ENCODE results near the gene CEP170.
A peak's percentile ranks its signal among the peaks of the same experiment; 100 is the strongest.
"Not testable (repeated sequence)": the region's sequence is repeated elsewhere in the genome, so short reads cannot be mapped to it uniquely, and the experiment has no call there.

The CEP170 gene

DNA sequence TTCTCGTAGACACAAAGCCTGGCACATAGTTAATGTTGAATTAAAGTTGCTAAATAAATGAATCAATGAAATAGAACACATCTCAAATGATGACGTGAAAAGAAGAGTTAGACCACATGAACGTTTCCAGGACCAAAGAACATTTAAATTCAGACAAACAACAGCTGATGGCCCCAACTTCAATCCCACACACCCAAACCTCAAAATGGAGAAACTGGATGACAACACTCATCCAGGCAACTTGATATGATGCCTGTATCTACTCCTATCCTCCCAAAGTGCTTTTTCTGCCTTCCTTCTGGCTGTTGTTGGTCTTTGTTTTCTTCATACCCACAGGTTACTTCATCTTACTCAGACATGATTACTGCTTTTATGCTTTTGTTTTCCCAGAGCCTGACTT, 71.9 kb downstream of the CEP170 start:
- FAIRE-seq; DNase-seq (ENCODE audit: low spot score): not testable (repeated sequence)

DNA sequence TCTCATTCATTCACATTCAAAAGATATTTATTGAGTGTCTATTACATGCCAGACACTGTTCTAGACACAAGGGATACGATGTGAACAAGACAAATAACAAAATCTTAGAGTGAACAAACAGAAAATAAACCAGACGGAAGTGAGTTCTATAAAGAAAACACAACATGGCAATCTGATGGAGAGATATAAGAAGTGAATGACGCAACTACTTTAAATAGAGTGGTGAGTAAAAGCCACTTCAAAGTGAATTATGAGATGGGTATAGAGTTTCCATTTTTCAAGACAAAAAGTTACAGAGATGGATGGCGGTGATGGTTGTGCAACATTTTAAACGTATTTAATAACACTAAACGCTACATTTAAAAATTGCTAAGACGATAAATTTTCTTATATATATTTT, 75.4 kb downstream of the CEP170 start:
- DNase-seq (ENCODE audit: low spot score), result no peak
- FAIRE-seq, result no peak

DNA sequence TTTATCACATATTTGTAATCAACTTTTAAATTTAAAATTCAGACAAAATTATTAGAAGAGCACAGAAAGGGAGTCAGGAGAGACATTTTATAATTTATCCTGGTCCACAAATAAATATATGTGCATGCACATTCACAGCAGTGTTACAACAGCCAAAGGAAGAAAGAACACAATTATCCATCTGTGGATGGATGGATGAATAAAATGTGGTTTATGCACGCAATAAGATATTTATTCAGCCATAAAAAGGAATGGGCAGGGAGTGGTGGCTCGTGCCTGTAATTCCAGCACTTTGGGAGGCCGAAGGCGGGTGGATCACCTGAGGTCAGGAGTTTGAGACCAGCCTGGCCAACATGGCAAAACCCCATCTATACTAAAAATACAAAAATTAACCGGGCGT, 77.3 kb downstream of the CEP170 start:
- not testable (repeated sequence) for DNase-seq (ENCODE audit: low spot score); FAIRE-seq

DNA sequence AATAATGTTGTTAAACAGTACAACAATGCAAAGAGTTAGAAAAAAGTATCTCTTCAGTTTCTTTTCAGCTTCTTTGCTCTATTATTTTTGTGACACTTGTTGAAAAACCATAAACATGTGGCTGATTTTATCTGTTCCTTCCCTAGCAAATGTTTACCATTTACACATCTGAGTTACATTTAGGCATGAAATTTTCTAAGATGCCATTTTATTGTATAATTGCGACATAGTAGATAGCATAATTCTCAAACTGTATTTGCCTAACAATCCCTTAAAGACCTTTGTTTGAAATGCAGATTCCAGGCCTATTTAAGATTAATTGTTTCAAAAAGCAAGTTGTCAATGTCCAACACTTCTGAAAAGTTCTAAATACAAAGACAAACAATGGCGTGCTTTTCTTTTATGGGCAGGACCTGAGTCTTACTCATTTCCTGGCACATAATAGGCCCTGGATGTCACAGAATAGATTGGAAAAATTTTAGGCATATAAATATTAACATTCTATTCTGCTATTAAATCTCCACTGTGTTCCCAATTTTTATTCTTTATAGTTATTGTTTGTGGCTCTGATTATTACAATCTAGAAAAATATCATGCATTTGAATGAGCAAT, 81.2 kb downstream of the CEP170 start:
- not testable (repeated sequence) for FAIRE-seq; DNase-seq (ENCODE audit: low spot score)

DNA sequence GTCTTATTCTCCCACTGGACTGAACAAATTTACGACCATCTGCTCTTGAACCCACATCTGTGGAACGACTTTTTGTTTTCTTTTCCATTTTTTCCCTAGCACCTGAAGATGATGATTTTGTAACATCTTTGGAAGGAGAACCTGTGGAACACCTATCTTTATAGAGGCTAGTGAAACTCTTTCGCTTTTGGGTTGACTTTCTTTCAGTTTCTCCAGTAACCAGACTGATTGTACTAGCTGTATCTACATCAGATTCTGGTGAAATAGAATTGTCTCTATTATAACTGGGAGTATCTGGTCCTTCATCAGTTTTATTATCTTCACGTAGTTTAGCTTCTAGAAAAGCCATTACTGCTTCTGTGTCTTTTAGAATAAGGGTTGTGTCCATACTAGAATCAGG, 90.2 kb downstream of the CEP170 start:
- not testable (repeated sequence) for FAIRE-seq; DNase-seq (ENCODE audit: low spot score)

- FAIRE-seq; DNase-seq (ENCODE audit: low spot score): not testable (repeated sequence)
Observed at GRCh38 chr1:243150906-243151305, 104.2 kb downstream of the CEP170 start.

- DNase-seq (ENCODE audit: low spot score); FAIRE-seq: not testable (repeated sequence)
Observed at GRCh38 chr1:243149120-243149519, 106.0 kb downstream of the CEP170 start.

DNA sequence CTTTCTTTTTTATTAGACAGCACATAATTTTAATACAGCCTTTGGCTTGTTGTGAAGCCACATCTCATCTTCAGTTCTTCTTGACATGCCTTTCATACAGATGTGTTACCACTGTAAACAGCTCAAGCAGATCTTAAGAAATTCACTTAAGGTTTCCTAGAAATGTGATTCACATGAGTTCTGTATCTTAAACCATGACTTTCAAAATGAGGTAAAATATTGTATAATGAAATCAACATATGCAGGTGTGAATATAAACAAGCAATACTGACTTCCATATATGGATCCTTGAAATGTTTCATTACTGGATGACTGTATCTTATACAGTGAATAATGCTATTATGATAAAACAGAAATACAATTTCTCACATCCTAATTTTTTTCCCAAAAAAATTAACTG, 107.7 kb downstream of the CEP170 start:
- FAIRE-seq, result peak; percentile 13
- DNase-seq (ENCODE audit: low spot score), result not testable (repeated sequence)

- not testable (repeated sequence) for FAIRE-seq; DNase-seq (ENCODE audit: low spot score)
Observed at GRCh38 chr1:243140498-243140897, 114.6 kb downstream of the CEP170 start.

DNA sequence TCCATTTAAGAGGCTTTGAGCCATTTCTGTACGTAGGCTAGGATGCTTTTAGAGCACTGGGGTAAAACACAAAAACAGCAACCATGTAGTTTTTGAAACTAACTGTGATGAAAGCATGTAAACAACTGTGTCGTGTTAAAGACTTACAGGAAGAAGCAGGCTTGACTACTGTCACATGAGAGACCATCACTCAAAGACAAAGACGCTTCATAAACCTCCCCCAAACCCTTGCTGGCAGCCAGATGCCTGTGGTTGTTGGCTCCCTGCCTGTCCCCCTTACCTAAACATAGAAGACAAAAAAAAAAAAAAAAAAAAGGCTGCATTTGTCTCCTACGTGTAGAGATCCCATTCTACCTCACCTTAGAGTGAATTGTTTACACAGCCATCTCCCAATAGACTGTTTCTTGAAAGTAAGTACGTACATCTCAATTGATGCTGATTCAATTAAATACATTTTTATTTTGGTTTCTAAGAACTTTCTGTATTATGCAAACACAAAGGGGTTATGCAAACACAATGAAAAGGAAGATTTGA, 132.1 kb downstream of the CEP170 start:
- FAIRE-seq; DNase-seq (ENCODE audit: low spot score): not testable (repeated sequence)

- DNase-seq (ENCODE audit: low spot score); FAIRE-seq: not testable (repeated sequence)
Observed at GRCh38 chr1:243121939-243122338, 133.1 kb downstream of the CEP170 start.

GRCh38 chr1:243118601-243119322, 136.3 kb downstream of the CEP170 start:
- not testable (repeated sequence) for FAIRE-seq; DNase-seq (ENCODE audit: low spot score)

DNA sequence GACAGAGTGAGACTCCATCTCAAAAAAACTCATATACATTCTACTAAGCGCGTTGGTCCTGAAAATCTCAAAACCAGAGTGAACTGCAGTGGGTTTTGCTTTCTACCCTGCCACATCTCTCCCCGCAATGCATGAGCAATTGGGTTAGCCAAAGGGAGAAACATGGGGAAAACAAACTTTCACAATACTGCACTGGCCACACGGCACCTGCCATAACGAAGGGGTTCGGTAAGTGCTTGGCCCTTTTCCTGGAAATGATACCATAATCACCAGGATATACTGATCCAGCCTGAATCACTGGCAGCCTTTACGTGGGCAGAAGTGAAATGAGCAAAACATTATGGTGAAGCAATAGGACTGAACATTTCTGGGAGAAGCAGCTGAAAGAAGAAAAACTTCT, 138.9 kb downstream of the CEP170 start:
- not testable (repeated sequence) for DNase-seq (ENCODE audit: low spot score); FAIRE-seq

DNA sequence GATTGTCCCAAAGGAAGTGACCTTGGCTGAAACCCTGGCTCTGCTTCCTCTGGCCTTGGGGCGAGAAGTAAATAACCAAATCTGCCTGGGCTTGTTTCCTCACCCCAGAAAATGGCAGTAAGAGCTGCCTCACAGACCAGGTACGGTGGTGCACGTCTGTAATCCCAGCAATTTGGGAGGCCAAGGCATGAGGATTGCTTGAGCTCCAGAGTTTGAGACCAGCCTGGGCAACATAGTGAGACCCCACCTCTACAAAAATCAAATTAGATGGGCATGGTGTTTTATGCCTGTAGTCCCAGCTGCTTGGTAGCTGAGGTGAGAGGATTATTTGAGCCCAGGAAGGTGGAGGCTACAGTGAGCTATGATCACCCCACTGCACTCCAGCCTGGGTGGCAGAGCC, 140.3 kb downstream of the CEP170 start:
- not testable (repeated sequence) for FAIRE-seq; DNase-seq (ENCODE audit: low spot score)

- DNase-seq (ENCODE audit: low spot score); FAIRE-seq: not testable (repeated sequence)
Observed at GRCh38 chr1:243114059-243114713, 140.9 kb downstream of the CEP170 start.

DNA sequence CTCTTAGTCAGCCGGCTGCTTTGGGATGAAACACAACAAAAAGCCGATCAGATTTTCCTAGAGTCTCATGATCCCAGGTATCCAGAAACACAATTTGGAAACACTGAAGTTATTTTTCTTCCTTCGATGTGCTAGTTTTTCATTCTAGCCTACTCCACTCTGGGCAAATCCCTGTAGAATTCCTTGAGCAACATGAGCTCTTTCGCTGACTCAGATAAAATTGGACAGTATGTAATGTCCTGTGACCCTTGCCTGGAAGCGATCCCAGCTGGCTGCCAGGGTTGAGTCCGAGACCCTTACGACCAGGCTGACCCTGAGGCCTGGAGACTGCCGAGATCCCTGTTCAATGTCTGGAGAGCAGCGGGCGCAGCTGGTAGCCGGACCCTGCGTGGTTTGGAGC, 147.9 kb downstream of the CEP170 start:
- not testable (repeated sequence) for DNase-seq (ENCODE audit: low spot score); FAIRE-seq

GRCh38 chr1:243105652-243106332, 149.3 kb downstream of the CEP170 start:
- not testable (repeated sequence) for DNase-seq (ENCODE audit: low spot score); FAIRE-seq

GRCh38 chr1:243105104-243105503, 150.0 kb downstream of the CEP170 start:
- not testable (repeated sequence) for FAIRE-seq; DNase-seq (ENCODE audit: low spot score)

GRCh38 chr1:243104452-243104851, 150.6 kb downstream of the CEP170 start:
- not testable (repeated sequence) for FAIRE-seq

GRCh38 chr1:243101551-243102050, 153.5 kb downstream of the CEP170 start:
- FAIRE-seq, result peak; percentile 53
- peak; percentile 66 for DNase-seq (ENCODE audit: low spot score)

More at GRCh38 chr1:243104452-243104851, 150.6 kb downstream of the CEP170 start:
- not testable (repeated sequence) for DNase-seq (ENCODE audit: low spot score)

- not testable (repeated sequence) for FAIRE-seq; DNase-seq (ENCODE audit: low spot score)
Observed at GRCh38 chr1:243087368-243087767, 167.7 kb downstream of the CEP170 start.
